GM18499 (cell line): ENCODE measurements around the gene CLDN5.

Source experiments
- ATAC-seq: cut with Tn5 transposase; IDR thresholded peaks from one replicate; pipeline ENCODE4 v1.9.1; 2021; ENCODE audit warnings: moderate number of reproducible peaks; ENCODE audit not compliant: insufficient read depth, unreplicated experiment

Gene CLDN5

DNA sequence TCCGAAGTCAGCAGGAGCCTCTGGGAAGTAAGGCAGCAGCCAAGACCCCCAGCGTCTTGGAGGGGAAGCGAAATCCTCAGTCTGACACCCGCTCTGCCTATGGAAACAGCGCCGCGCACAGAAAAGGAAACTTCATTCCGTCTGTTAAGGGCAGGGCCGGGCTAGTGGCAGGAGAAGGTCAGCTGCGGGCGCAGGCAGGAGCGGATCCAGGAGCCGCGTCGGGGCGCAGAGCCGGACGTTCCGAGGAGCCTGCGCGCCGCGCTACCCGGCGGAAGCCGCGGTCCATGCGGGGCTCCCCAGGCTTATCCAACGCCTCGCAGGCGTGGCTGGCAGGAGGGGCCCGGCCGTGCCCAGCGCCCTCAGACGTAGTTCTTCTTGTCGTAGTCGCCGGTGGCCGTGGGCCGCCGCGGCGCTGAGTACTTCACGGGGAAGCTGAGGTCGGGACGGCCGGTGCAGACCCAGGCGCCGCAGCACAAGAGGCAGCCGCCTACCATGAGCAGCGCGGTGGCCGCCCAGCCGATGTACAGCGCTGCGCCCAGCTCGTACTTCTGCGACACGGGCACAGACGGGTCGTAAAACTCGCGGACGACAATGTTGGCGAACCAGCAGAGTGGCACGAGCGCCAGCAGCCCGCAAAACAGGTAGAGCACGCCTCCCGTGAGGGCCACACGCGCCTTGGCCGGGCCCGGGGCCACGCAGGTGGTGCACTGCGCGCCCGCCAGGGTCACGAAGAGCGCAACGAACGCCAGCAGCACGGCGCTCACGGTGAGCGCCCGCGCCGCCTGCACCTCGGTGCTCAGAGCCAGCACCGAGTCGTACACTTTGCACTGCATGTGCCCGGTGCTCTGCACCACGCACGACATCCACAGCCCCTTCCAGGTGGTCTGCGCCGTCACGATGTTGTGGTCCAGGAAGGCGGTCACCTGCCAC lies 705 bp downstream of the CLDN5 start:
- ATAC-seq: no peak

DNA sequence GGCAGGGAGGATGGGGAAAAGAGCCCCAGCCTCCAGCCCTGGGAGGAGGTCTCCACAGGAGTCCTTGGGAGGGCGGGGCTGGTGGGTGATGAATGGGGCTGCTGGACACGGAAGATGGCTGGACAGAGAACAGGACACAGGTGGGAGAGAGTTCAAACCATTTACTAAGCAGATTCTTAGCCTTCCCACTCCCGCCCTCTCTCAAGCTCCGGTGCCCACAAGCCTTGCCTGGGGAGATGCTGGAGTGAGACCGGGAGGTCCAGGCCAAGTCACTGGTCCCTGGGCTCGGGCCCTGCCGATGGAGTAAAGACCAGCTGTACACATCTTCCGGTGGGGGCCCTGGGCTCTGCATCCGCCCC lies 1.4 kb downstream of the CLDN5 start:
- no peak for ATAC-seq

GRCh38 chr22:19522190-19522880 lies 1.9 kb downstream of the CLDN5 start:
- ATAC-seq: no peak

- ATAC-seq: no peak
Measured at GRCh38 chr22:19520566-19521305, 3.5 kb downstream of the CLDN5 start.

GRCh38 chr22:19520007-19520406 lies 4.2 kb downstream of the CLDN5 start:
- ATAC-seq: no peak

DNA sequence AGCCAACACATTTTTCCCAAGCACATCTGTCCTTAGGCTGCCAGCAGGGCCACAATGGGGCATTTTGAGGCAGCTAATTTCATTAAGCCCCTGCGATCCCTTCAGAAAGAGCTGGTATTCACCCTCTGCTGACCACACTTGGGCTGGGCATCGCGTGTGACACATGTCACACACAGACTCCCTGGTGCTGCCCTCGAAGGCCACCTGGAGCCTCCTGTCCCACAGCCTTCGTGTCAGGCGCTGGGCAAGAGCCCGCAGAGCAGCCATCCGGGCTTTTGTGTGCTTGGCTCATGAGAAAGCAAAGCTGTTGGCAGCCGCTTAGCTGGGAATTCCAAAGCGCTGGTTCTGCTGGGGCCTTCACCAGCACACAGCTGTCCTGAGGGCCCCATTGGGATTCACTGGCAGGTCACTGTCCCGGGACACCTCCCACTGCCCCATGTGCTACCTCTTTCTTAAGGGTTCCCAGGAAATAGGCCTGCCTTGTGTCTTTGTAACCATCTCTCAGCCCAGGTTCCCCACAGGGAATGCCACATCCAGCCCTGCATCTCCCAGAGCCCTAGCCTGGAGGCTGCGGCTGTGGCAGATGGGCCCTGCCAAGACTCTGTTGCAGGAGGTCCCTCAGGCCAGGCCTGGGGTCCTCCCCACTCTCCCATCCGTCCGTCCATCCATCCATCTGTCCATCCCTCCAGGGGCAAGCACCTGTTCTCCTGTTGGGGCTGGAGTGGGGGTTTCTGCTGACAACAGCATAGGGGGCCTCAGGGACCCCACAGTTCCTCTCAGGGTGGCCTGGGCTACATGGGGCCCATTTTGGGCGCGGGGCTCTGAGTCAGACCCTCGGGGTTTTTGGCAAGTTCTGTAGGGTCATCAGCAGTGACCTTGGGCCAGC lies 4.9 kb downstream of the CLDN5 start:
- ATAC-seq: no peak

- ATAC-seq: no peak
Measured at GRCh38 chr22:19518635-19519034, 5.6 kb downstream of the CLDN5 start.

- ATAC-seq: no peak
Measured at GRCh38 chr22:19517919-19518611, 6.1 kb downstream of the CLDN5 start.

DNA sequence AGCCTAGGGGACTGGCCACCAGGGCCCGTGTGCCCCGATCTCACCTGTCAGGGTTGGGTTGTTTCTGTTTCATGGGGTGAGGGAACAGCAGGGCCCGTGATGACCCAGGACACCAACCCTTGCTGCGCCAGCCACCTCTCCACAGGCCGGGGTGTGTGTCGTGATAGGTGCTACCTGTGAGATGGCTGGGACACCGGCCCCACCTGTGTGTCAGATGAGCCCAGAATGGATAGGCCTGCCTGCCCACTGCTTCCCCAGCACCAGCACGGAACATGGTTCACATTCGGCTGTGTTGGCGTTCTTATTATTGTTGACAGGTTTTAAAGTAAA lies 7.1 kb downstream of the CLDN5 start:
- no peak for ATAC-seq

DNA sequence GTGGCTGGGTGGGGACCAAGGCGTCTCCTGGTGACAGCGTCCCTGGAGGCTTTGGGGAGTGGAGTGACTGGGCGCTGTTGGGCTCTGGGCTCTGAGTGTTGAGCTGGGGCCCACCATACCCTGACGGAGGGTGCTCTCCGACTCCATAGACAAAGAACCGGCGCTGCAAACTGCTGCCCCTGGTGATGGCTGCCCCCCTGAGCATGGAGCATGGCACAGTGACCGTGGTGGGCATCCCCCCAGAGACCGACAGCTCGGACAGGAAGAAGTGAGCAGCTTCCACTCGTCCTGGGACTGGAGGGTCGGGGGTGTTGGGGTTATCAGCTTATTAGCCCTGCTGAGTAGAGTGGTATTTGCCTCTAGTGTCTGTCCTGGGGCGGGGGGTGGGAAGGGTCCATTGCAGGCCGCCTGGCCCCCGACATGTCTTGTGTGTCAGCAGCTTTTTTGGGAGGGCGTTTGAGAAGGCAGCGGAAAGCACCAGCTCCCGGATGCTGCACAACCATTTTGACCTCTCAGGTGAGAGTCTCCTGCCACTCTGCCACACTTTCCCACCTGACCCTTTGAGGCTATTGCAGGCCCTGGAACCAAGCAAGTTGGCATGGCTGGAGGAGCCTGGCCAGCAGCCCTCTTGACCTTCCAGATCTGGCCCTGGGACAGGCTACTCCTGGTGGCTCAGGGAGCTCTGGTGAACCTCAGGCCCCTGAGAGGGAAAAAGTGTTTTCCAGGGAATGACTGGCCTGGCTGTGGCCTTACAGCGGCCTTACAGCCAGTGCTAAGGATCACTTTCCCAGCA lies 7.6 kb downstream of the CLDN5 start:
- ATAC-seq: no peak

GRCh38 chr22:19515654-19516377 lies 8.4 kb downstream of the CLDN5 start:
- no peak for ATAC-seq

GRCh38 chr22:19514831-19515565 lies 9.2 kb downstream of the CLDN5 start:
- no peak for ATAC-seq

DNA sequence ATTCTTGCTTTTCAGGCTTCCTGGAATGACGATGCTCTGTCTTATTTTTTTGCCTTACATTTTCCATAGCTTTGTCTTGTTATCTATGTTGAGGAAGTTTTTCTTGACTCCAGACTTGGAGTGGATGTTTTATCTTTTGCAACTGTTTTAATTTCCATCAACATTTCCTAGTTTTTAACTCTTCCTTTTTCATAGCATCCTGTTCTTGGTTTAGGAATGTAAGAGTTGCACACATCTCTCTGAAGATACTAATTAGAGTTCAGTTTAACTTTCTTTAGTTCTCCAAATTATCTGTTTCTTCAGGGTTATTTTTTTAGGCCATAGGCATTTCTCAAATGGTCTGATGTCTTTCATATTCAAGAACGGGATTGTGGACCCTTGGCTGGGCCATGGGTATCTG lies 10.4 kb downstream of the CLDN5 start:
- ATAC-seq: no peak

- ATAC-seq: no peak
Measured at GRCh38 chr22:19510919-19511341, 13.3 kb downstream of the CLDN5 start.

DNA sequence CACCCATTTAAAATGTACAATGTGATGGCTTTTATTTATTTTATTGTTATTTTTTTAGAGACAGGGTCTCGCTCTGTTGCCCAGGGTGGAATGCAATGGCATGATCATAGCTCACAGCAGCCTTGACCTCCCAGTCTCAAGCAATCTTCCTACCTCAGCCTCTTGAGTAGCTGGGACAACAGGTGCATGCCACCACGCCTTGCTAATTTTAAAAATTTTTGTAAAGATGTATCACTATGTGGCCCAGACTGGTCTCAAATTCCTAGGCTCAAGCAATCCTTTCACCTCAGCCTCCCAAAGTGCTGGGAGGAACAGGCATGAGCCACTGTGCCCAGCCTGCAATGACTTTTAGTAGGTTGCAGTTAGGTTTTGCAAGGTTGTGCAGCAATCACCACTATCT lies 14.3 kb downstream of the CLDN5 start:
- ATAC-seq: no peak

GRCh38 chr22:19509191-19509590 lies 15.0 kb downstream of the CLDN5 start:
- ATAC-seq: no peak

- ATAC-seq: no peak
Measured at GRCh38 chr22:19508024-19508776, 16.0 kb downstream of the CLDN5 start.
